Measurements from ENCODE around the gene MAP3K3.
A peak's percentile ranks its signal among the peaks of the same experiment; 100 is the strongest.

GRCh38 chr17:63697341-63698286 lies 75.4 kb downstream of the MAP3K3 start:
- TF ChIP-seq CTCF (IDR thresholded peaks at IDR 0.05) (peak in 3 of 4 experiments; percentile 42 to 58 (median 49)), POLR2A (IDR thresholded peaks at IDR 0.05) (no peak)
